ENCODE results near the gene MTFMT.

Gene MTFMT

DNA sequence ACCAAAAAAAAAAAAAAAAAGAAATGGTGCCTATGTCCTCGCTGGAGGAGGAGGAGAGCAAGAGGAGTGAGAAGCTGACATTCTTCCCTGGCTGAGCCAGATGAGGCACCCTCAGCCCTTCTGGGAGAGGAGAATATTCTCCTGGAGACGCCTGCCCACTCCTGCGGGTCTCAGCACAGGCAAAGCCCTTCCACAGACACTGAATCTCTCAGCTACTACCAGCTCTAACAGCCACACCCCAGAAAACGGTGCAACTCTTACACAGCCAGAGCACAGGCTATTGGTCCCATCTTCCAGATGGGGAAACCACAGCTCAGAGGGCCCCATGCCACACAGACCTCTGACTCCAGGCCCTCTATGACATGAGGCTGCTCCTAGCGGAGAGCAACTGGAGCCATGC is 32.6 kb upstream of the MTFMT start:
- no peak for ATAC-seq
- TF ChIP-seq ZFP30 (CRISPR knock-in tag; IDR thresholded peaks at IDR 0.05) (no peak), ZNF565 (CRISPR knock-in tag; conservative IDR thresholded peaks at IDR 0.05; ENCODE audit: low read depth) (no peak), SNAI2 (CRISPR knock-in tag; IDR thresholded peaks at IDR 0.05) (no peak), ZFP3 (CRISPR knock-in tag; IDR thresholded peaks at IDR 0.05) (no peak), ARNTL (CRISPR knock-in tag; IDR thresholded peaks at IDR 0.05; ENCODE audit: borderline replicate concordance, low read depth) (no peak)
- TF ChIP-seq, protein P1, sequence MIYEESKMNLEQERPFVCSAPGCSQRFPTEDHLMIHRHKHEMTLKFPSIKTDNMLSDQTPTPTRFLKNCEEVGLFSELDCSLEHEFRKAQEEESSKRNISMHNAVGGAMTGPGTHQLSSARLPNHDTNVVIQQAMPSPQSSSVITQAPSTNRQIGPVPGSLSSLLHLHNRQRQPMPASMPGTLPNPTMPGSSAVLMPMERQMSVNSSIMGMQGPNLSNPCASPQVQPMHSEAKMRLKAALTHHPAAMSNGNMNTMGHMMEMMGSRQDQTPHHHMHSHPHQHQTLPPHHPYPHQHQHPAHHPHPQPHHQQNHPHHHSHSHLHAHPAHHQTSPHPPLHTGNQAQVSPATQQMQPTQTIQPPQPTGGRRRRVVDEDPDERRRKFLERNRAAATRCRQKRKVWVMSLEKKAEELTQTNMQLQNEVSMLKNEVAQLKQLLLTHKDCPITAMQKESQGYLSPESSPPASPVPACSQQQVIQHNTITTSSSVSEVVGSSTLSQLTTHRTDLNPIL (CRISPR knock-in tag; IDR thresholded peaks at IDR 0.05; ENCODE audit: low read depth), result no peak

DNA sequence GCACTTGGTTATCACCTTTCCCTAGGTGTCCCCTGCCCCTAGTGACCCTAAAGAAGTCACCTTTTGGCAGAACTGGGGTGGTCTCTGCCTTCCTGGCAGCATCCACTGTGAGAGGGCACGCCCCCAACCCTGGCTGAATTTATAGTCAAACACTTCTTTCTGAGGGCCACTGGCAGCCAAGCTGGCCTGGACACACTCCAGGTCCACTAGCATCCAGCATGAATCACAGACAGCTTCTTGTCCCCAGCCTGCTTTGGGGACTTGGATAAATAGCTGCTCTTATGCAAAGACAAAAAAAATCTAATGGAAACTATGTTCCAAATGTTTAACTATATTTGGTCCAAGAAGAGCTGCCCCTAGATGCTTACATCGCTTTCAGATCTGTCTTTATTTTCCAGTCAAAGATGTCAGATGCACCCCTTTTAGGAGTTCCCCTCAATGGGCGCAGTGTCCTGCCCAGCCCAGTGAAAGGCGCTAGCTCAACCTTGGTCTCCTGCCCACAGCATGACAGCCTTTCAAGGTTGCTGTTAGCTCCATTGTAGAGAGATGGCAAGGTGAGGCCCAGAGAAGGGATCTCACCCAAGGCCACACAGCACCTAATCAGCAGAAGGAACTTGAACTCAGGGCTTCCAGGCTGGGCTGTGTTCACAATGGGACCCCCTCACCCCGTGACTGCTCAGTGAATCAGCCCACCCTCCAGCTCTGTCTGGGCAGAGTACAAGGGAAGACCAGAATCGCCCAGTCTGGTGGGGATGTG is 31.4 kb upstream of the MTFMT start:
- ATAC-seq, result no peak
- TF ChIP-seq ZNF8 (CRISPR knock-in tag; IDR thresholded peaks at IDR 0.05) (no peak), ZC3H10 (CRISPR knock-in tag; IDR thresholded peaks at IDR 0.05) (no peak), ISL1 (CRISPR knock-in tag; IDR thresholded peaks at IDR 0.05) (no peak), TOX (CRISPR knock-in tag; IDR thresholded peaks at IDR 0.05; ENCODE audit: borderline replicate concordance) (no peak), OSR1 (CRISPR knock-in tag; IDR thresholded peaks at IDR 0.05) (no peak), RARB (CRISPR knock-in tag; IDR thresholded peaks at IDR 0.05) (no peak), GLIS3 (CRISPR knock-in tag; IDR thresholded peaks at IDR 0.05) (no peak), SNAI2 (CRISPR knock-in tag; IDR thresholded peaks at IDR 0.05) (no peak), CSDC2 (CRISPR knock-in tag; IDR thresholded peaks at IDR 0.05) (no peak), BACH2 (CRISPR knock-in tag; IDR thresholded peaks at IDR 0.05; ENCODE audit: borderline replicate concordance) (no peak)
- TF ChIP-seq, protein P2, sequence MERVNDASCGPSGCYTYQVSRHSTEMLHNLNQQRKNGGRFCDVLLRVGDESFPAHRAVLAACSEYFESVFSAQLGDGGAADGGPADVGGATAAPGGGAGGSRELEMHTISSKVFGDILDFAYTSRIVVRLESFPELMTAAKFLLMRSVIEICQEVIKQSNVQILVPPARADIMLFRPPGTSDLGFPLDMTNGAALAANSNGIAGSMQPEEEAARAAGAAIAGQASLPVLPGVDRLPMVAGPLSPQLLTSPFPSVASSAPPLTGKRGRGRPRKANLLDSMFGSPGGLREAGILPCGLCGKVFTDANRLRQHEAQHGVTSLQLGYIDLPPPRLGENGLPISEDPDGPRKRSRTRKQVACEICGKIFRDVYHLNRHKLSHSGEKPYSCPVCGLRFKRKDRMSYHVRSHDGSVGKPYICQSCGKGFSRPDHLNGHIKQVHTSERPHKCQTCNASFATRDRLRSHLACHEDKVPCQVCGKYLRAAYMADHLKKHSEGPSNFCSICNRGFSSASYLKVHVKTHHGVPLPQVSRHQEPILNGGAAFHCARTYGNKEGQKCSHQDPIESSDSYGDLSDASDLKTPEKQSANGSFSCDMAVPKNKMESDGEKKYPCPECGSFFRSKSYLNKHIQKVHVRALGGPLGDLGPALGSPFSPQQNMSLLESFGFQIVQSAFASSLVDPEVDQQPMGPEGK (CRISPR knock-in tag; IDR thresholded peaks at IDR 0.05; ENCODE audit: borderline replicate concordance), result no peak
- TF ChIP-seq, protein P1 (CRISPR knock-in tag; IDR thresholded peaks at IDR 0.05; ENCODE audit: low read depth), result no peak
- TF ChIP-seq, protein P3, sequence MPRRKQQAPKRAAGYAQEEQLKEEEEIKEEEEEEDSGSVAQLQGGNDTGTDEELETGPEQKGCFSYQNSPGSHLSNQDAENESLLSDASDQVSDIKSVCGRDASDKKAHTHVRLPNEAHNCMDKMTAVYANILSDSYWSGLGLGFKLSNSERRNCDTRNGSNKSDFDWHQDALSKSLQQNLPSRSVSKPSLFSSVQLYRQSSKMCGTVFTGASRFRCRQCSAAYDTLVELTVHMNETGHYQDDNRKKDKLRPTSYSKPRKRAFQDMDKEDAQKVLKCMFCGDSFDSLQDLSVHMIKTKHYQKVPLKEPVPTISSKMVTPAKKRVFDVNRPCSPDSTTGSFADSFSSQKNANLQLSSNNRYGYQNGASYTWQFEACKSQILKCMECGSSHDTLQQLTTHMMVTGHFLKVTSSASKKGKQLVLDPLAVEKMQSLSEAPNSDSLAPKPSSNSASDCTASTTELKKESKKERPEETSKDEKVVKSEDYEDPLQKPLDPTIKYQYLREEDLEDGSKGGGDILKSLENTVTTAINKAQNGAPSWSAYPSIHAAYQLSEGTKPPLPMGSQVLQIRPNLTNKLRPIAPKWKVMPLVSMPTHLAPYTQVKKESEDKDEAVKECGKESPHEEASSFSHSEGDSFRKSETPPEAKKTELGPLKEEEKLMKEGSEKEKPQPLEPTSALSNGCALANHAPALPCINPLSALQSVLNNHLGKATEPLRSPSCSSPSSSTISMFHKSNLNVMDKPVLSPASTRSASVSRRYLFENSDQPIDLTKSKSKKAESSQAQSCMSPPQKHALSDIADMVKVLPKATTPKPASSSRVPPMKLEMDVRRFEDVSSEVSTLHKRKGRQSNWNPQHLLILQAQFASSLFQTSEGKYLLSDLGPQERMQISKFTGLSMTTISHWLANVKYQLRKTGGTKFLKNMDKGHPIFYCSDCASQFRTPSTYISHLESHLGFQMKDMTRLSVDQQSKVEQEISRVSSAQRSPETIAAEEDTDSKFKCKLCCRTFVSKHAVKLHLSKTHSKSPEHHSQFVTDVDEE (CRISPR knock-in tag; IDR thresholded peaks at IDR 0.05), result no peak

DNA sequence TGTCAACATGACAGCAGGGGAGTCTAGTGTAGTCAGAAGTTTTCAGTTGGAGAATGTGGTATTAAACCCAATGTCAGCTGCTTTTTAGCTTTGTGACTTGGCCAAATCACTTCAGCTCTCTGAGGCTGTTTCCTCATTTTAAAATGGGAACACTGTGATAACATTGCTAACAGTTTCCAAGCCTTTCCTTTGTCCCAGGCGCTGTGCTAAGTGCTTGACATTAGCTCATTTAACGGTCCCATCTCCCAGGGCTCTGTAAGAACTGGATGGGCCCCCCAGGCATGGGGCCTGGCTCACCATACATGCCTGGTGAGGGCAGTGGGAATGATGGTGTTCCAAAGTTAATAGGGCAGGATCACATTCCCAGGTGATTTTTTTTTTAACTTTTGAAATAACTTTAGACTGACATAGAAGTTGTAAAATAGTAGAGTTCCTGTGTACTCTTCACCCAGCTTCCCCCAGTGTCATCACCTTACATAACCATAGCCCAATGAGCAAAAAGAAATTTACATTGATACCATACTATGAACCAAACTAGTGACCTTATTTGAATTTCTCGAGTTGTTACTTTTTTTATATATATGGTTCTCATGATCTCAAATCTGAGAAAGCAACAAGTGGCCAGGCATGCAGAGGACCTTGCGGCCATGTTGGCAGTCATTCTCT is 30.6 kb upstream of the MTFMT start:
- no peak for TF ChIP-seq ESRRG (CRISPR knock-in tag; IDR thresholded peaks at IDR 0.05)
- no peak for TF ChIP-seq CSDC2 (CRISPR knock-in tag; IDR thresholded peaks at IDR 0.05)
- no peak for ATAC-seq

DNA sequence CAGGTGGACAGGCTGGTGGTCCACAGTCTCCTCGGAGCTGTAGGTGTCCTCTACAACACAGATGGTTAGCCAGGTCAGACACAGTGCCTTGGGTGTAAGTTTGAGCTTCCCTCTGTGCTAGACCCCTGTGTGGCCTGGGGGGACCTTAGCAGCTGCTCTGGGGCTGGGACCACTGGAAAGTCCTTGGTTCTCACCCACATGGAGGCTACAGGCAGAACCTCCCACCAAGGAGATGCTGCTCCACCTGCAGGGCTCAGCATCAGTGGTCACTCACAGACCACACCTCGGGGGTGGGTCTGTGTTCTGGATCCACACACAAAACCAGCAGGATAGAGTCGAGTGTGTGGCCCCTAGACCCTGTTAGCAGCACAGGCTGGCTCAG is 29.9 kb upstream of the MTFMT start:
- ATAC-seq, result no peak
- TF ChIP-seq, protein P1 (CRISPR knock-in tag; IDR thresholded peaks at IDR 0.05; ENCODE audit: low read depth), result no peak
- TF ChIP-seq ZNF70 (CRISPR knock-in tag; IDR thresholded peaks at IDR 0.05), result no peak
- TF ChIP-seq, protein P4, sequence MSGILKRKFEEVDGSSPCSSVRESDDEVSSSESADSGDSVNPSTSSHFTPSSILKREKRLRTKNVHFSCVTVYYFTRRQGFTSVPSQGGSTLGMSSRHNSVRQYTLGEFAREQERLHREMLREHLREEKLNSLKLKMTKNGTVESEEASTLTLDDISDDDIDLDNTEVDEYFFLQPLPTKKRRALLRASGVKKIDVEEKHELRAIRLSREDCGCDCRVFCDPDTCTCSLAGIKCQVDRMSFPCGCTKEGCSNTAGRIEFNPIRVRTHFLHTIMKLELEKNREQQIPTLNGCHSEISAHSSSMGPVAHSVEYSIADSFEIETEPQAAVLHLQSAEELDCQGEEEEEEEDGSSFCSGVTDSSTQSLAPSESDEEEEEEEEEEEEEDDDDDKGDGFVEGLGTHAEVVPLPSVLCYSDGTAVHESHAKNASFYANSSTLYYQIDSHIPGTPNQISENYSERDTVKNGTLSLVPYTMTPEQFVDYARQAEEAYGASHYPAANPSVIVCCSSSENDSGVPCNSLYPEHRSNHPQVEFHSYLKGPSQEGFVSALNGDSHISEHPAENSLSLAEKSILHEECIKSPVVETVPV (CRISPR knock-in tag; IDR thresholded peaks at IDR 0.05), result no peak
- no peak for TF ChIP-seq ZC3H10 (CRISPR knock-in tag; IDR thresholded peaks at IDR 0.05)
- TF ChIP-seq, protein P2 (CRISPR knock-in tag; IDR thresholded peaks at IDR 0.05; ENCODE audit: borderline replicate concordance), result no peak
- no peak for TF ChIP-seq OSR1 (CRISPR knock-in tag; IDR thresholded peaks at IDR 0.05)

All from SK-N-SH treated with all-trans-retinoic acid at 6 μM for 48 hours (cell line).